ENCODE results near the gene ADCK2.

GRCh38 chr7:140645166-140645900 is 27.4 kb upstream of the ADCK2 start:
- TF ChIP-seq CTCF (conservative IDR thresholded peaks at IDR 0.05; ENCODE audit: low read length) (peak; percentile 59), EZH2phosphoT487 (IDR thresholded peaks at IDR 0.05; ENCODE audit: borderline replicate concordance) (no peak)

Data from Loucy (cell line).